ENCODE data around the gene MGA.

The MGA gene

DNA sequence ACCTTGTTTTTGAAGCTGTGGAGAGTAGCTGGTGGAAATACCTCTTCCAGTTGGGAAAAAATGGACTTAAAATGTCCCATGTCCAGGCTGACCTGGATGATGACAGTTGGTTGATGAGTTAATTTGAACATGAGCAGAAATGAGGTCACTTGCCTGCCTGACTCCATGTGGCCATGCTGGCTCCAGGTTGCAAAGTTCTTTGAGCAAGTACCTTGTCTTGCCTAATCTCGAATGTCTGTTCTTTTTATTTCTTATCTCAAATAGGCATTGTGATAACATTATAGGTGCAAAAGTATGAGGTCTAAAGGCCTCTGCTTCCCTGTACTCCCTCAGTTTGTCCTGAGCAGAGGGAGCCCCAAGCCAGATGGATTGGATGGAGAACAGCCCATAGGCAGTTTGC lies 123.1 kb downstream of the MGA start:
- Histone ChIP-seq H3K4me3 (ENCODE audit: low read depth, low read length) (no peak overlapping the region), H3K36me3 (replicated peaks) (no peaks in the 10 kb centered on the region), H3K27ac (no peak overlapping the region), H3K27me3 (replicated peaks) (no peaks in the 10 kb centered on the region)
- in situ Hi-C loops (cut with HindIII; ENCODE audit: low pct_ligation_motif_present, low sequenced_read_pairs), result no loop called here
- DNase-seq, result no peak
- TF ChIP-seq, protein P1, sequence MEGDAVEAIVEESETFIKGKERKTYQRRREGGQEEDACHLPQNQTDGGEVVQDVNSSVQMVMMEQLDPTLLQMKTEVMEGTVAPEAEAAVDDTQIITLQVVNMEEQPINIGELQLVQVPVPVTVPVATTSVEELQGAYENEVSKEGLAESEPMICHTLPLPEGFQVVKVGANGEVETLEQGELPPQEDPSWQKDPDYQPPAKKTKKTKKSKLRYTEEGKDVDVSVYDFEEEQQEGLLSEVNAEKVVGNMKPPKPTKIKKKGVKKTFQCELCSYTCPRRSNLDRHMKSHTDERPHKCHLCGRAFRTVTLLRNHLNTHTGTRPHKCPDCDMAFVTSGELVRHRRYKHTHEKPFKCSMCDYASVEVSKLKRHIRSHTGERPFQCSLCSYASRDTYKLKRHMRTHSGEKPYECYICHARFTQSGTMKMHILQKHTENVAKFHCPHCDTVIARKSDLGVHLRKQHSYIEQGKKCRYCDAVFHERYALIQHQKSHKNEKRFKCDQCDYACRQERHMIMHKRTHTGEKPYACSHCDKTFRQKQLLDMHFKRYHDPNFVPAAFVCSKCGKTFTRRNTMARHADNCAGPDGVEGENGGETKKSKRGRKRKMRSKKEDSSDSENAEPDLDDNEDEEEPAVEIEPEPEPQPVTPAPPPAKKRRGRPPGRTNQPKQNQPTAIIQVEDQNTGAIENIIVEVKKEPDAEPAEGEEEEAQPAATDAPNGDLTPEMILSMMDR (IDR thresholded peaks at IDR 0.05; ENCODE audit: low read depth, low read length, missing control alignments), result no peak

DNA sequence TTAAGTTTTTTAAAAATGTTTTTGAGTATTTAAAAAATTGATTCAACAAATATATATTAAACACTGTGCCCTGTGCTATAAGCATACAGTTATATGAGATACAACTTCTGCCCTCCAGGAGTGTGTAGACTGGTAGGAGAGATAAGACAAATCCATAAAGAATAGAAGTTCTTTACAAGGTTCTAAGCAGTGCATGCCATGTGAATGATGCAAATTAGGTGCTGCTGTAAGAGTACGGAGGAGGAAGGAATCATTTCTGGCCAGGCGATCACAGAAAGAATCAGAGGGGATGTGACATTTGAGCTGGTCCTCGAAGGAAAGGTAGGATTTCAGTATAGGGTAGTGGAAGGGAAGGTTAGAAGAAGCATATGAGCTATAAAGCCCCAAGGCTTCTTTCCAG lies 128.1 kb downstream of the MGA start:
- DNase-seq, result no peak
- H3K4me3 ChIP-seq (ENCODE audit: low read depth, low read length), result no peak overlapping the region
- no peaks in the 10 kb centered on the region for H3K36me3 ChIP-seq (replicated peaks)
- in situ Hi-C loops (cut with HindIII; ENCODE audit: low pct_ligation_motif_present, low sequenced_read_pairs), result no loop called here
- no peaks in the 10 kb centered on the region for H3K27me3 ChIP-seq (replicated peaks)
- no peak overlapping the region for H3K27ac ChIP-seq
- TF ChIP-seq, protein P1 (IDR thresholded peaks at IDR 0.05; ENCODE audit: low read depth, low read length, missing control alignments), result no peak

DNA sequence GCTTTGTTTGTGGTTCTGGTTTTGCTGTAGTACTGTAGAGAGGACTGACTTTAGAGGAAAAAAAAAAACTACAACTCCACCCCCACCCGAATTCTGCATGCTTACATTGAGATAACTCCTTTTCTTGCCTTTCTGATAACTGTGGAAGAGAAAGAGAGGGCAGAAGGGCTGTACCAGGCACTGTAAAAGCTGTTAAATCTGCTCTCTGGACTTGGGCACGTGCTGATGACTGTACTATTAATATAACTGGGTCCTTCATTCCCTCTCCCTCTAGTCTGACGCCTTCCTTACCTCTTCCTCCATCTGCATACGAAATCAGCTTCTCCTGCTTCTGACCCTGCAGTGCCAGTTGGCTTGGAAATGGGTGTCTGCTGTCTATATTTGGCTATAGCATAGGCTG lies 129.0 kb downstream of the MGA start:
- TF ChIP-seq, protein P1 (IDR thresholded peaks at IDR 0.05; ENCODE audit: low read depth, low read length, missing control alignments), result no peak
- Histone ChIP-seq H3K4me3 (ENCODE audit: low read depth, low read length) (no peak overlapping the region), H3K27me3 (replicated peaks) (no peaks in the 10 kb centered on the region), H3K27ac (no peak overlapping the region), H3K36me3 (replicated peaks) (no peaks in the 10 kb centered on the region)
- no peak for DNase-seq
- in situ Hi-C loops (cut with HindIII; ENCODE audit: low pct_ligation_motif_present, low sequenced_read_pairs), result no loop called here

DNA sequence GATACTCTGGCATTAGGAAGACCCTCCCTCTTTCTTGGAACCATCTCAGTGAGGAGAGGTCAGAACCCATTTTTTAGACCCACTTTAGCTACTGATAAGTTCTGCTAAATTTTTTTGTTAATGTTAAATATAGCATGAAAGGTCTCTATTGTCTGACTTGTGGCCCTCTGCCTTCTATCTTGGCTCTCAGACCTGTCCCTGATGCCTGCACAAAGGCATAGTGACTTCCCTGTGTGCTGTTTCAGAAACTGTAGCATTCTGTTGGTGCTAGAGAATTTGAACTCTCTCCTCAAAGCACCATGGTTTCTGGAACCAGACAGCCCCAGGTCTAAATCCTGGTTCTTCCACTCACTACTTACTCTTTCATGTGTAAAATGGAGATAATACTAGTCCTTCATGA lies 129.5 kb downstream of the MGA start:
- TF ChIP-seq, protein P1 (IDR thresholded peaks at IDR 0.05; ENCODE audit: low read depth, low read length, missing control alignments), result no peak
- no peaks in the 10 kb centered on the region for H3K36me3 ChIP-seq (replicated peaks)
- no peak overlapping the region for H3K4me3 ChIP-seq (ENCODE audit: low read depth, low read length)
- no peaks in the 10 kb centered on the region for H3K27me3 ChIP-seq (replicated peaks)
- in situ Hi-C loops (cut with HindIII; ENCODE audit: low pct_ligation_motif_present, low sequenced_read_pairs), result no loop called here
- no peak for DNase-seq
- H3K27ac ChIP-seq, result no peak overlapping the region

DNA sequence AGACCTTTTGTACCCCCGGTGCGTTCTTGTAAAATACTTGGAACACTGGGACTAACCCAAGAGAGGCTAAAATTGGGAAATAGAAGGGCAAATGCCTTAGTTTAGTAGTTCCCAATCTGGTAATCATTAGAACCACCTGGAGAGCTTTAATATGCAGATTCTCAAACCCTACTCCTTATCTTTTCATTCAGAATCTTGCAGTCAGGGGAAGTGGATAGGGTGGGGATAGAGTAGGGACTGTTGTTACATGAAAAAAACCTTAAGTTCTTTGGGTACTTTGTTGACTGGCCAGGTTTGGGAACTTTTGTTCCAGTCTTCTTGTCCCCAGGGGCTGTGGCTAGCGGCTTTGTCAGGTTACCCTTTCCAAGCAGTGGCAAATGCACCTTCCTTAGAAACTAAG lies 130.0 kb downstream of the MGA start:
- H3K27ac ChIP-seq, result no peak overlapping the region
- H3K36me3 ChIP-seq (replicated peaks), result no peaks in the 10 kb centered on the region
- H3K4me3 ChIP-seq (ENCODE audit: low read depth, low read length), result no peak overlapping the region
- no peaks in the 10 kb centered on the region for H3K27me3 ChIP-seq (replicated peaks)
- no peak for DNase-seq
- TF ChIP-seq, protein P1 (IDR thresholded peaks at IDR 0.05; ENCODE audit: low read depth, low read length, missing control alignments), result no peak
- in situ Hi-C loops (cut with HindIII; ENCODE audit: low pct_ligation_motif_present, low sequenced_read_pairs), result no loop called here

DNA sequence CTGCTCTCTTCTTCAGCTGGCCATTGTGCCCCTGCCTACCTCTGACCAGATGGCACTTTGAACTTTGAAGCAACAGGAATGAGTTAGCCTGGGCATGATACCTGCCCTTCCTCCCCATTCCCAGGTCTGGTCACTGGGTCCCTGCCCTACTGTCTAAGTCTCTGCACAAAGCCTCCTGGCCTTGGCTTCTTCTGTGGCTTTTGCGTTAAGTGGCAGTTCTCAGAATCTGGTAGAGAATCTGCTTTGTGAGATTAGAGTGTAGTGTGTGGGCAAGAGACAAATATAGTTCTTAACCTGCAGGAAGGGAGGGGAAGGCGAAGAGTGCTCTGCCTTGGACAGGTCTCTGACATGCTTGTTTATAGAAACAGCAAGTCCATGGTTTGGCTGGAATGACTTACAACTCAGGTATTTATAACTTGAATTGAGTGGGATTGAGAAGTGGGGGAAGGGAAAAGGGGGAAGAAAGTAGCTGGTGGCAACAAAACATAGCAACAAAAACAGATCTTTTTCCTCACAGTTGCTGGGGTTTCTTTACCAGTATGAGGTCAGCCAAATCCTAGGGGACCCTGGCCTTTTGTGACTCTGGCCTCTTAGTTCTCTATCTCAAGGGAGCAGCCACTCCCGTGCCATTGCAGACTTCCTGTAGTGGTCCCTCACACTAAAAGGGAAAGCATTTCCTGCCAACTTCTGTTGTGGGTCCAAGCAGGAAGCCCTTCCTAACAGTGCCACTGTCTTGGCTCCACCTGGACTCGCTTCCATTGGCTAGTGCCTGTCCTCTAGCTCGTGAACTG lies 130.7 kb downstream of the MGA start:
- TF ChIP-seq, protein P1 (IDR thresholded peaks at IDR 0.05; ENCODE audit: low read depth, low read length, missing control alignments), result no peak
- in situ Hi-C loops (cut with HindIII; ENCODE audit: low pct_ligation_motif_present, low sequenced_read_pairs), result no loop called here
- peak; percentile 74 for DNase-seq
- peak overlapping the region; percentile 64 for H3K27ac ChIP-seq
- no peaks in the 10 kb centered on the region for H3K27me3 ChIP-seq (replicated peaks)
- no peaks in the 10 kb centered on the region for H3K36me3 ChIP-seq (replicated peaks)
- H3K4me3 ChIP-seq (ENCODE audit: low read depth, low read length), result no peak overlapping the region

Data from brain microvascular endothelial cell (primary cell).